Measurements from ENCODE around the gene B9D1.

The B9D1 gene

DNA sequence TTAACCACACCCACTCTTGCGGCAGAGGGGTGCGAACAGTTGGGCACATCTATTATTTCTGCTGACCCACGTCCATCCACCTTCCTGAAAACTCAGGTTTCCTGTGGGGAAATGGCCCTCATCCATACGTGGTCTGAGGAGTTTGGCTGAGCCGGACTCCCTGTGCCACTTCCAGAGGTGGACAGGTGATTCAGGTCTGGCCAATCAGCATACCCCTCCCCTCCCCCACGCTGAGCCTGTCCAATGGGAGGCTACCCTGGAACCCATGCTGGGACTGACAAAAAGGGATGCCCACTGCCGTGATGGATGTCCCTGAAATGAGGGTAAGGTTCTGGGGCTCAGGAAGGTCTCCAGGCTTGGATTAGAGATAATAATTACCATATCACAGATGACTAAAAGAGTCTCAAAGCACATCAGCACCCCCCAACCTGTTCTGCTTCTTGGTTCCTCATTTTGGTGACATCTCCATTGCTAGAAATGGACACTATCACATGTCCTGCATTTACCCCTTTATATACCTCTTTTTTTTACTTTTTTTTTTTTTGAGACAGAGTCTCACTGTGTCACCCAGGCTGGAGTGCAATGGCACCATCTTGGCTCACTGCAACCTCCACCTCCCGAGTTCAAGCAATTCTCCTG, 10.5 kb upstream of the B9D1 start:
- DNase-seq (ENCODE audit: low read depth), result no peak
- no peak overlapping the region for H3K4me3 ChIP-seq (ENCODE audit: low read length)
- TF ChIP-seq, protein P1, sequence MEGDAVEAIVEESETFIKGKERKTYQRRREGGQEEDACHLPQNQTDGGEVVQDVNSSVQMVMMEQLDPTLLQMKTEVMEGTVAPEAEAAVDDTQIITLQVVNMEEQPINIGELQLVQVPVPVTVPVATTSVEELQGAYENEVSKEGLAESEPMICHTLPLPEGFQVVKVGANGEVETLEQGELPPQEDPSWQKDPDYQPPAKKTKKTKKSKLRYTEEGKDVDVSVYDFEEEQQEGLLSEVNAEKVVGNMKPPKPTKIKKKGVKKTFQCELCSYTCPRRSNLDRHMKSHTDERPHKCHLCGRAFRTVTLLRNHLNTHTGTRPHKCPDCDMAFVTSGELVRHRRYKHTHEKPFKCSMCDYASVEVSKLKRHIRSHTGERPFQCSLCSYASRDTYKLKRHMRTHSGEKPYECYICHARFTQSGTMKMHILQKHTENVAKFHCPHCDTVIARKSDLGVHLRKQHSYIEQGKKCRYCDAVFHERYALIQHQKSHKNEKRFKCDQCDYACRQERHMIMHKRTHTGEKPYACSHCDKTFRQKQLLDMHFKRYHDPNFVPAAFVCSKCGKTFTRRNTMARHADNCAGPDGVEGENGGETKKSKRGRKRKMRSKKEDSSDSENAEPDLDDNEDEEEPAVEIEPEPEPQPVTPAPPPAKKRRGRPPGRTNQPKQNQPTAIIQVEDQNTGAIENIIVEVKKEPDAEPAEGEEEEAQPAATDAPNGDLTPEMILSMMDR (conservative IDR thresholded peaks at IDR 0.05; ENCODE audit: low read length), result no peak

- TF ChIP-seq, protein P1 (conservative IDR thresholded peaks at IDR 0.05; ENCODE audit: low read length), result no peak
- no peak for DNase-seq (ENCODE audit: low read depth)
- H3K4me3 ChIP-seq (ENCODE audit: low read length), result no peak overlapping the region
These were observed 9.9 kb upstream of the B9D1 start for GRCh38 chr17:19372439-19372838.

GRCh38 chr17:19372011-19372370, 9.5 kb upstream of the B9D1 start:
- TF ChIP-seq, protein P1 (conservative IDR thresholded peaks at IDR 0.05; ENCODE audit: low read length), result no peak
- DNase-seq (ENCODE audit: low read depth), result no peak
- no peak overlapping the region for H3K4me3 ChIP-seq (ENCODE audit: low read length)

DNA sequence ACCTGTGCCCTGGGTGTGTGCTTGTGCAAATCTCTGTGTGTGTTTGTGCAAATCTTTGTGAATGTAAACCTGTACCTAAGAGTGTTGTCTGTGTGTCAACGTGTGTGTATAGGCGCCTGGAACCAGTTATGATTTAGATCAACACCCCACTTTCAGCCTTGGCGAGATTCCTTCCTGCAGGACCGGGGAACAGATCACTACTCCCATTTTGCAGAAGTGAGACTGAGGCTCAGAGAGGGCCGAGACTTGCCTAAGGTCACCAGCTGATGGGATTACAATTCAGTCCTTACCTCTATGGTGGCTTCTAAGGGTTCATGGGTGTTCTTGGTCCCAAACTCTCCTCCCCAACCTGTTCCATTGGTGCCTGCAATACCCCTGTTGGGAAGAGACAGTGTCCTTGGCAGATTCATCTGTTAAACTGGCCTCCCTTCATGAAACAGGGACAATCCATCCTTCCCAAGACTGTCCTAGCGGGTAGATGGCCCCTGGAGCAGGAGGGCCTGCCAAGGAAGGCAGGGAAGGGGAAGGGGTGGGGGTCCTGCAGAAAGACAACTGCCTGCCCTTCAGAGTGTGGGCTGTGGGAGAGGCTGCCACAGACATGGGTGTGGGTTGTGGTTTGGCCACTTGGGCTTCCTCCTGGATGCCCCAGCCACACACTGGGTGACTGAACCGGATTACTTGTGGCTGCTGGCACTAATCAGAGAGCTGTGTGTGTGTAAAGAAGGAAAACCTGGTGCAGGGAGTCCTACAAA, 8.9 kb upstream of the B9D1 start:
- DNase-seq (ENCODE audit: low read depth), result no peak
- TF ChIP-seq, protein P1 (conservative IDR thresholded peaks at IDR 0.05; ENCODE audit: low read length), result no peak
- no peak overlapping the region for H3K4me3 ChIP-seq (ENCODE audit: low read length)

DNA sequence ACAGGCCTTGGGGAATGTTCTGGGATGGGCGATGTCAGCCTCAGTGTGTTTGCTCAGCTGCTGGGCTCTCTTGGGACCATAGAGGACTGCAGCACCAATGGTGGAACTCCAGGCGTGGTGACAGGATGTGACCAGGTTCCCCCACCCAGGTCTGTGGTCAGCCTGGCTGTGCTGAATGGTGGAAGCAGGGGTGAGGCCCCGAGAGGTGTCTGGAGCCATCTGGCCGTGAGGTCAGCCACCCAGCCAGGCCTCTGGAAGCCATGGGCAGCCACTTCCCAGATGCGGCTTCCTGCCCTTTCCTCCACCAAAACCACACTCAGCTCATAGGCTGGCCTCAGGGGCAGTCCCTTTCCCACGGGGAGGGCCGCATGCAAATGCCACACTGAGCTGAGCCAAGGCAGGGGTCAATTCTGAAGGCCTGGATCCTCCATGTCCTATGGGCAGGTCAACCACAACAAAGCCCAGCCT, 8.0 kb upstream of the B9D1 start:
- DNase-seq (ENCODE audit: low read depth), result no peak
- TF ChIP-seq, protein P1 (conservative IDR thresholded peaks at IDR 0.05; ENCODE audit: low read length), result no peak
- H3K4me3 ChIP-seq (ENCODE audit: low read length), result no peak overlapping the region

- TF ChIP-seq, protein P1 (conservative IDR thresholded peaks at IDR 0.05; ENCODE audit: low read length), result no peak
- H3K4me3 ChIP-seq (ENCODE audit: low read length), result no peak overlapping the region
- DNase-seq (ENCODE audit: low read depth), result no peak
These were observed 7.4 kb upstream of the B9D1 start for GRCh38 chr17:19369846-19370492.

All from AG10803 (cell line).